ENCODE results near the gene CHRND. TPM values are rescaled to one million over a fixed set of nuclear protein-coding genes. Genes with fewer than 3 reads are reported as not detected.
A peak's percentile ranks its signal among the peaks of the same experiment; 100 is the strongest.

The CHRND gene
- polyA plus RNA-seq, 1 donor (not counting 4 experiments of a cell fraction or from before 2014, with no cell fraction given): not detected

GRCh38 chr2:232521959-232522622 lies 3.9 kb upstream of the CHRND start:
- Histone ChIP-seq H3K4me3 (ENCODE audit: control insufficient read depth in 2 of 3, extremely low read depth in 1 of 3, insufficient read depth in 2 of 3, low read depth in 1 of 3, low read length in 3 of 3) (no peak overlapping the region), H2AFZ (ENCODE audit: control insufficient read depth, low read length) (no peak overlapping the region), H3K4me1 (ENCODE audit: control insufficient read depth, extremely low read depth, insufficient read depth, low read length) (no peaks in the 10 kb centered on the region), H4K20me1 (ENCODE audit: control insufficient read depth, extremely low read depth, insufficient read depth, low read length) (no peaks in the 10 kb centered on the region), H3K4me2 (ENCODE audit: control insufficient read depth, extremely low read depth, insufficient read depth, low read depth, low read length) (no peak overlapping the region), H3K9ac (ENCODE audit: control insufficient read depth, extremely low read depth, insufficient read depth, low read length) (no peak overlapping the region), H3K9me1 (ENCODE audit: control insufficient read depth, extremely low read depth, insufficient read depth, low read length) (no peaks in the 10 kb centered on the region), H3K9me3 (ENCODE audit: control insufficient read depth, low read depth, low read length) (no peaks in the 10 kb centered on the region), H3K36me3 (ENCODE audit: control insufficient read depth in 2 of 2, extremely low read depth in 1 of 2, insufficient read depth in 2 of 2, low read length in 2 of 2) (no peaks in the 10 kb centered on the region), H3K27ac (ENCODE audit: control insufficient read depth, insufficient read depth, low read length) (no peak overlapping the region), H3K79me2 (ENCODE audit: control insufficient read depth, insufficient read depth, low read length) (no peaks in the 10 kb centered on the region), H3K27me3 (ENCODE audit: control insufficient read depth, extremely low read depth, insufficient read depth, low read length) (peaks cover 49% of the 10 kb centered on the region)
- no peak for FAIRE-seq
- dilution Hi-C loops (cut with MboI; ENCODE audit: extremely low pct_ligation_motif_present, low sequenced_read_pairs): no loop called here
- DNase-seq (ENCODE audit: low read depth, low spot score): no peak
- TF ChIP-seq CTCF (optimal IDR thresholded peaks at IDR 0.05 in 1 of 3, IDR thresholded peaks at IDR 0.05 in 1 of 3, conservative IDR thresholded peaks at IDR 0.05 in 1 of 3; ENCODE audit: extremely low read depth in 1 of 3, insufficient read depth in 2 of 3, low read length in 3 of 3) (peak in 2 of 3 experiments; percentile 65 to 73), EZH2 (IDR thresholded peaks at IDR 0.05; ENCODE audit: low read length) (no peak)

GRCh38 chr2:232522623-232523401 lies 3.1 kb upstream of the CHRND start:
- Histone ChIP-seq H3K27ac (ENCODE audit: control insufficient read depth, insufficient read depth, low read length) (no peak overlapping the region), H4K20me1 (ENCODE audit: control insufficient read depth, extremely low read depth, insufficient read depth, low read length) (no peaks in the 10 kb centered on the region), H3K9ac (ENCODE audit: control insufficient read depth, extremely low read depth, insufficient read depth, low read length) (no peak overlapping the region), H3K27me3 (ENCODE audit: control insufficient read depth, extremely low read depth, insufficient read depth, low read length) (peaks cover 49% of the 10 kb centered on the region), H3K79me2 (ENCODE audit: control insufficient read depth, insufficient read depth, low read length) (no peaks in the 10 kb centered on the region), H3K36me3 (ENCODE audit: control insufficient read depth in 2 of 2, extremely low read depth in 1 of 2, insufficient read depth in 2 of 2, low read length in 2 of 2) (no peaks in the 10 kb centered on the region), H3K4me2 (ENCODE audit: control insufficient read depth, extremely low read depth, insufficient read depth, low read depth, low read length) (no peak overlapping the region), H2AFZ (ENCODE audit: control insufficient read depth, low read length) (no peak overlapping the region), H3K4me3 (ENCODE audit: control insufficient read depth in 2 of 3, extremely low read depth in 1 of 3, insufficient read depth in 2 of 3, low read depth in 1 of 3, low read length in 3 of 3) (no peak overlapping the region), H3K9me3 (ENCODE audit: control insufficient read depth, low read depth, low read length) (no peaks in the 10 kb centered on the region), H3K9me1 (ENCODE audit: control insufficient read depth, extremely low read depth, insufficient read depth, low read length) (no peaks in the 10 kb centered on the region), H3K4me1 (ENCODE audit: control insufficient read depth, extremely low read depth, insufficient read depth, low read length) (no peaks in the 10 kb centered on the region)
- no peak for FAIRE-seq
- dilution Hi-C loops (cut with MboI; ENCODE audit: extremely low pct_ligation_motif_present, low sequenced_read_pairs): no loop called here
- DNase-seq (ENCODE audit: low read depth, low spot score): no peak
- peak; percentile 71 for TF ChIP-seq EZH2 (IDR thresholded peaks at IDR 0.05; ENCODE audit: low read length)
- TF ChIP-seq CTCF (optimal IDR thresholded peaks at IDR 0.05 in 1 of 3, IDR thresholded peaks at IDR 0.05 in 1 of 3, conservative IDR thresholded peaks at IDR 0.05 in 1 of 3; ENCODE audit: extremely low read depth in 1 of 3, insufficient read depth in 2 of 3, low read length in 3 of 3): no peak

Measured in keratinocyte (primary cell).